Measurements from ENCODE around the gene C6orf132.
A peak's percentile ranks its signal among the peaks of the same experiment; 100 is the strongest.

C6orf132 gene

GRCh38 chr6:42075159-42075838 lies 67.1 kb downstream of the C6orf132 start:
- DNase-seq (ENCODE audit: low read depth, low spot score): peak; percentile 60

GRCh38 chr6:42073287-42073686 lies 69.1 kb downstream of the C6orf132 start:
- no peak for DNase-seq (ENCODE audit: low read depth, low spot score)

DNA sequence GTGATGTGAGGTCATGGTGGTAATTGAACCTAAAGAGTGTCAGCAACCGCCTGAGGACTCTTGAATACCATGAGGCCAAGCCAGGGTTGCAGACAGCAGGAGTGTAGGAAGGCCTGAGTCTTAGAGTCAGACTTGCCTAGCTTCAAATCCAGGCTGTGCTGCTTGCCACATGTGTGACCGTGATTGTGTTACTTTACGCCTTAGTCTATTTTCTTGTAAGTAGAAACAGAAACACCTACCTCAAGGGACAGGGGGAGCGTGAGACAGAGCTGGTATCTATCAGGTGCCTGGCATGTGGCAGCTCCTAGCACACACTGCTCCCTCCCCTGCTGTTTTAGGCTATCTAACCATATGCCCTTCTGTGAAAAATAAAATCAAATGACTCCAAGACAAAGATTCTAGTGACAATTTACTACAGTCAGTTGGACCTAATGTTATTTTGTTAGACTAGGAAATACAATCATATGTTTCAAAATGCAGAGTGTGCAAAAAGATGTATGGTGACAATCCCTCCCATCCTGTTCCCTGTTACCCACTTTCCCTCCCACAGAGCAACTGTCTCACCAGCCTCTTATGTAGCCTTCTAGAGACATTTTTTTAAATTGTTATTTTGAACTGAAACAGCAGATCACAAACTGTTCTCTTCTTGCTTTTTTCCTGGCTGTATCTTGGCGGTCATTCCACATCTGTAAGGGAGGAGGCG lies 70.4 kb downstream of the C6orf132 start:
- no peak for DNase-seq (ENCODE audit: low read depth, low spot score)

- DNase-seq (ENCODE audit: low read depth, low spot score): no peak
Measured at GRCh38 chr6:42068872-42069522, 73.4 kb downstream of the C6orf132 start.

DNA sequence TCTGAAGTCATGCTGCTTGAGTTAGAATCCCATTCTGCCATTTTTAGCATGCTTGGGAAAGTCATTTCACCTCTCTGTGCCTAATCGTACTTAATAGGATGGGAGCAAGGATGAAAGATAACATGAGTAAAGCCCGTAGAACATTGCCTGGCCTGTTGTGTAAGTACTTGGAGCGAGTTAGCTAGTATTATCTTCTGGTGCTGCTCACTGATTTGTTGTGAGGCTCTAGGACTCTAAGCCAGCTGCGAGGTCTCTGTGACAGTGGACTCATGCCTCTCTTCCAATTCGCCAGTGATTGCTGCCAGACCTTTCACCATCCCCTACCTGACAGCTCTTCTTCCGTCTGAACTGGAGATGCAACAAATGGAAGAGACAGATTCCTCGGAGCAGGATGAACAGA lies 74.2 kb downstream of the C6orf132 start:
- no peak for DNase-seq (ENCODE audit: low read depth, low spot score)

GRCh38 chr6:42066156-42066675 lies 76.2 kb downstream of the C6orf132 start:
- no peak for DNase-seq (ENCODE audit: low read depth, low spot score)

DNA sequence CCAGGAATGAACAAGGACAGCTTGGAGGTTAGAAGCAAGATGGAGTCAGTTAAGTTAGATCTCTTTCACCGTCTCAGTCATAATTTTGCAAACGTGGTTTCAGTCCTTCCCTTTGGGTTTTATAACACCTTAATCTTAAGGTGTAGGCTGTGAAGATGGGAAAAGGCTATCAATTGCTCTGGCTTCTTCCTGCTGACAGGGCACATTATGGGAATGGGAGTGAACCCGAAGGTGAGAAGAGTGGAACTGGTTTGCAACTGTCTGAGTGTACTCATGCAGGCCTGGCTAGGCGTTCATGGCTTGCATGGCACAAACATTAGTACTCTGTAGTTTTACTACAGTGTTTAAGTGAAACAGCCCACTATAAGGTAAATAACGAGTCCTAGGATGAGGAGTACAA lies 82.7 kb downstream of the C6orf132 start:
- no peak for DNase-seq (ENCODE audit: low read depth, low spot score)

DNA sequence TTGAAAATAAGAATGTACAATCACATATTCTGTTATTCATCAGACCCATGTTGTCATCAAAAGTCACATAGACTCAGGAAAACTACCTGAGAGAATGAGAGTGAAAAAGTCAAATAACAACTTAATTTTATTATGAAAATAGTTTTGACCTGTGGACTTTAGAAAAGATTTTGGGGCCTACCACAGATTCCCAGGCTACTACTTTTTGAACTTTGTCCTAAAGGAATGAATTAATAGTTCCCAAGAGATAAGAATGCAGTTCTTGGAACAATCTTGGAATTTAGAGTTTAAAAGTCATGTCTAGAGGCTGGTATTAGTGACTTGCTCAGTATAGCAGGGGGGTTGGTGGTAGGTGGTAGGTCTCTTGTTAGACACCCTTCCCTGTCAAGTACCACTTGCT lies 88.8 kb downstream of the C6orf132 start:
- DNase-seq (ENCODE audit: low read depth, low spot score): no peak

- DNase-seq (ENCODE audit: low read depth, low spot score): no peak
Measured at GRCh38 chr6:42051268-42051653, 91.2 kb downstream of the C6orf132 start.
